ENCODE measurements around the gene STARD4. TPM values are rescaled to one million over a fixed set of nuclear protein-coding genes. Genes with fewer than 3 reads are reported as not detected.
A peak's percentile ranks its signal among the peaks of the same experiment; 100 is the strongest.

Gene STARD4
- total and polyA plus RNA-seq, 7 donors = 3.3 to 24.5 (median 8.6) TPM

DNA sequence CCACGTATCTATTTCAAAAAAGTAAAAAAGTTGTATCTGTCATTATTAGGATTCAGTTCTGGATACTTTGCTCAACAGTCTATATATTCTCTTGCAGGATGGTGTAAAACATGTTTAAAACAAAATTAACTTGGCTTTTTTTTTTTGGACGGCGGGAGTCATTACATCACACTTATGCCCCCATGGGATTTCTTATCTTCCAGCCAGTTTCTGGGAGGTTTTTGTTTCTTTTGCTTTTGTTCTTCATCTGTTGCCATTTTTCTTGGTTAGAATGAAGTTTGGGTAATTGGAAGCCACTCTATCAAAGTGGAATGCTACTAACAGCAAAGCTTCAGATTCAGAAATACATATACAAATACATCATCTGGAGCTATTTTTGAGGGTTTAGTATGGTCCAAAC lies 1.8 kb upstream of the STARD4 start:
- Histone ChIP-seq H3K27ac (no peak overlapping the region), H3K36me3 (no peaks in the 10 kb centered on the region), H3K9me3 (no peaks in the 10 kb centered on the region), H3K27me3 (no peaks in the 10 kb centered on the region), H3K4me1 (peaks cover 0 to 19% (median 6%) of the 10 kb centered on the region in 4 donors), H3K4me3 (no peak overlapping the region)
- TF ChIP-seq POLR2A (IDR thresholded peaks at IDR 0.05) (no peak), CTCF (IDR thresholded peaks at IDR 0.05) (no peak), EP300 (IDR thresholded peaks at IDR 0.05) (no peak), POLR2AphosphoS5 (IDR thresholded peaks at IDR 0.05) (no peak)
- 95% methylated on average over 3 of the region's 3 CpGs for WGBS, 2 donors
- DNase-seq = no peak
- intact Hi-C loops (cut with DNase I) = no loop called here

DNA sequence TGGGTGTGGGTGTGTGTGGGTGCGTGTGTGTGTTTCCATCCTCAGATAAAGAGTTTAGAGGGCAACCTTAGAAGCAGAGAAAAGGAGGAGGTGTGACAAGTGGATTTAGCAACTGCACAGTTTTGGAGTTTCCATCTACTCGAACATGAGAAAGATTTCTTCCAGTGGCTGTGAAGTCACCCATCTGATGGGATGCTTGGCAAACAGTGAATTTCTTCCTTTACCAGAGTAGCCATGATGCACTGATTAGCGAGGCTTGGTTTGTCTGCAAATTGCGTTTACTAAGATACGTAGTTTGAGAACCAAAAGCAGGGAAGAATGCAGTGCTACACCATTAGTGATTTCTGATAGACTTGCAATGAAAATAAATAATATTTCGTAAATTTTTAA lies 791 bp upstream of the STARD4 start:
- Histone ChIP-seq H3K27me3 (no peaks in the 10 kb centered on the region), H3K36me3 (no peaks in the 10 kb centered on the region), H3K4me1 (peaks cover 0 to 19% (median 6%) of the 10 kb centered on the region in 4 donors), H3K27ac (peak overlapping the region; percentile 79 to 88 (median 84)), H3K9me3 (no peaks in the 10 kb centered on the region), H3K4me3 (peak overlapping the region; percentile 61 to 87 (median 76))
- DNase-seq = no peak
- TF ChIP-seq CTCF (IDR thresholded peaks at IDR 0.05) (no peak), EP300 (IDR thresholded peaks at IDR 0.05) (no peak), POLR2A (IDR thresholded peaks at IDR 0.05) (no peak), POLR2AphosphoS5 (IDR thresholded peaks at IDR 0.05) (no peak)
- WGBS, 2 donors = 14 to 33% methylated on average over 6 of the region's 6 CpGs
- intact Hi-C loops (cut with DNase I) = no loop called here

DNA sequence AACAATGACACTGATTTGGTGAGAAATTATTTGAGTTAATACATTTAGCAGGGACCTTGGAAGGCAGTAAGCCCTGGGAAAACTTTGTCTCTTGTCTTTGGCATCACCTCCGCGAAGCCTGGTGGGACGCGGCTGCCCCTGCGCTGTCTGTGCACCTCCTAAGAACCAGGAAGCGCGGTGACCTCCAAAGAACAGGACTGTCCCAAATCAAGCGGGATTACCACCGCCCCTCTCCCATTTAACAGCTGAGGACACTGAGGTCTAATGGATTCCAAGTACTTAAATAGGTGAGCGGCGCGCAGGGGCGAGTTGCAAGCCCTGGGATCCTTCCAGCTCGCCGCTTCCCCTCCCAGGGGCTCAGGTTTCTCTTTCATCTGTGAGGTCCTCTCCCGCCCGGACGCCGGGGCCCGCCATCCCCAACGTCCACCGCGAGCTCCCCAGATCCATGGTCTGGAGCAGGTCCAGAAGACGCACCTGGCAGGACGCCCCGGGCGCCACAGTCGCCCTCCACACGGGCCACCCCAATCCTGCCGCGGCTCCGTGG lies 432 bp downstream of the STARD4 start:
- 1% methylated on average over 32 of the region's 32 CpGs for WGBS, 2 donors
- H3K27me3 ChIP-seq = no peaks in the 10 kb centered on the region
- H3K36me3 ChIP-seq = no peaks in the 10 kb centered on the region
- DNase-seq = peak; percentile 77
- intact Hi-C loops (cut with DNase I) = no loop called here
- H3K27ac ChIP-seq = peak overlapping the region; percentile 79 to 88 (median 84)
- peaks cover 0 to 19% (median 6%) of the 10 kb centered on the region in 4 donors for H3K4me1 ChIP-seq
- TF ChIP-seq POLR2A (IDR thresholded peaks at IDR 0.05) (no peak), POLR2AphosphoS5 (IDR thresholded peaks at IDR 0.05) (no peak), EP300 (IDR thresholded peaks at IDR 0.05) (no peak), CTCF (IDR thresholded peaks at IDR 0.05) (no peak)
- H3K4me3 ChIP-seq = peak overlapping the region; percentile 61 to 87 (median 76)
- H3K9me3 ChIP-seq = no peaks in the 10 kb centered on the region

DNA sequence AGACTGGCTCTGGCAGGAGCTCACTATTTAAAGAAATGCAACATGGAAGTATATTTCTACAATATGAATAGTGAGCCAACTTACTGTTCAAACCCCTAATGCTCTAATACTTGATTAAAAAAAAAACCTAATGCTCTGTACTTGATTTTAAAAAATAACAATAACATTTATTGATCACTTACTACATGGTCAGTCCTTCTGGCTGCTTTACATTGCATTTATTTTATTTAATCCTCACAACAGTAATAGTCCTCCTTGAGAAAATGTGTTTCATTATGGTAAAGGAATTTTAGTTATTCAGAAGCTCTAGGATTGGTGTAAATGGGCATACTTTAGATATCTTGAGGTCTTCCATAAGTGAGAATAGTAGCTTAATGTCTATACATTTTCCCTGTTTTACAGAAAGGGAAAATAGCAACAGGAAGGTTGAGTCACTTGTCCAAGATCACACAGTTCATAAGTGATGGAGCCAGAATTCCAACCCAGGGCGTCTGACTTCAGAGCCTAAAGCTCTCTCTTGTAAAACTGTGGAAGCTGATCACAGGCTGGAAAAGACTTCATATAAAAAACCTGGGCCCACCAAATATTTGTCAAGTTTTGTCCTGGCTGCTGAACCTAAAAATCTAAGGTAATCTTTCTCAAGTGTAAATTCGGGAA lies 1.0 kb downstream of the STARD4 start:
- 2 to 17% methylated on average over 2 of the region's 2 CpGs for WGBS, 2 donors
- TF ChIP-seq POLR2A (IDR thresholded peaks at IDR 0.05) = no peak
- no peak for TF ChIP-seq POLR2AphosphoS5 (IDR thresholded peaks at IDR 0.05)
- TF ChIP-seq CTCF (IDR thresholded peaks at IDR 0.05) = no peak
- TF ChIP-seq EP300 (IDR thresholded peaks at IDR 0.05) = no peak
- intact Hi-C loops (cut with DNase I) = no loop called here
- DNase-seq = no peak
- no peaks in the 10 kb centered on the region for H3K27me3 ChIP-seq
- no peaks in the 10 kb centered on the region for H3K36me3 ChIP-seq
- no peaks in the 10 kb centered on the region for H3K9me3 ChIP-seq
- H3K27ac ChIP-seq = peak overlapping the region; percentile 79 to 88 (median 84)
- H3K4me1 ChIP-seq = peaks cover 0 to 19% (median 6%) of the 10 kb centered on the region in 4 donors
- peak overlapping the region in 3 of 4 donors; percentile 61 to 87 (median 77) for H3K4me3 ChIP-seq

All from sigmoid colon (tissue), 7 donors.